ENCODE results near the gene PCSK2.

PCSK2 gene

GRCh38 chr20:17421493-17421892 lies 194.7 kb downstream of the PCSK2 start:
- Mint-ChIP-seq H3K9me3 (no peaks in the 10 kb centered on the region), H3K4me1 (ENCODE audit: low read depth) (no peaks in the 10 kb centered on the region), H3K27me3 (peaks cover 14% of the 10 kb centered on the region), H3K36me3 (ENCODE audit: low read depth) (no peaks in the 10 kb centered on the region), H3K27ac (no peak overlapping the region), H3K4me3 (no peak overlapping the region)
- DNase-seq = no peak

- Mint-ChIP-seq H3K27me3 (peaks cover 6% of the 10 kb centered on the region), H3K4me1 (ENCODE audit: low read depth) (no peaks in the 10 kb centered on the region), H3K36me3 (ENCODE audit: low read depth) (no peaks in the 10 kb centered on the region), H3K9me3 (no peaks in the 10 kb centered on the region), H3K27ac (no peak overlapping the region), H3K4me3 (no peak overlapping the region)
- no peak for DNase-seq
Observed at GRCh38 chr20:17423782-17424181, 196.9 kb downstream of the PCSK2 start.

- H3K27ac Mint-ChIP-seq = no peak overlapping the region
- H3K27me3 Mint-ChIP-seq = peaks cover 20% of the 10 kb centered on the region
- no peaks in the 10 kb centered on the region for H3K36me3 Mint-ChIP-seq (ENCODE audit: low read depth)
- H3K9me3 Mint-ChIP-seq = no peaks in the 10 kb centered on the region
- H3K4me1 Mint-ChIP-seq (ENCODE audit: low read depth) = no peaks in the 10 kb centered on the region
- no peak overlapping the region for H3K4me3 Mint-ChIP-seq
- DNase-seq = no peak
Observed at GRCh38 chr20:17427638-17428037, 200.8 kb downstream of the PCSK2 start.

- Mint-ChIP-seq H3K27ac (no peak overlapping the region), H3K36me3 (ENCODE audit: low read depth) (no peaks in the 10 kb centered on the region), H3K9me3 (no peaks in the 10 kb centered on the region), H3K27me3 (peaks cover 26% of the 10 kb centered on the region), H3K4me3 (no peak overlapping the region), H3K4me1 (ENCODE audit: low read depth) (no peaks in the 10 kb centered on the region)
- DNase-seq = no peak
Observed at GRCh38 chr20:17430125-17430950, 203.5 kb downstream of the PCSK2 start.

GRCh38 chr20:17431621-17432364 lies 205.0 kb downstream of the PCSK2 start:
- H3K4me3 Mint-ChIP-seq = no peak overlapping the region
- DNase-seq = peak; percentile 56
- no peaks in the 10 kb centered on the region for H3K36me3 Mint-ChIP-seq (ENCODE audit: low read depth)
- H3K27me3 Mint-ChIP-seq = peaks cover 26% of the 10 kb centered on the region
- H3K9me3 Mint-ChIP-seq = no peaks in the 10 kb centered on the region
- no peak overlapping the region for H3K27ac Mint-ChIP-seq
- H3K4me1 Mint-ChIP-seq (ENCODE audit: low read depth) = no peaks in the 10 kb centered on the region

GRCh38 chr20:17436664-17437063 lies 209.8 kb downstream of the PCSK2 start:
- H3K27me3 Mint-ChIP-seq = peaks cover 13% of the 10 kb centered on the region
- H3K36me3 Mint-ChIP-seq (ENCODE audit: low read depth) = no peaks in the 10 kb centered on the region

GRCh38 chr20:17437251-17437650 lies 210.4 kb downstream of the PCSK2 start:
- H3K4me1 Mint-ChIP-seq (ENCODE audit: low read depth) = no peaks in the 10 kb centered on the region
- DNase-seq = no peak
- H3K9me3 Mint-ChIP-seq = no peaks in the 10 kb centered on the region
- H3K4me3 Mint-ChIP-seq = no peak overlapping the region
- H3K36me3 Mint-ChIP-seq (ENCODE audit: low read depth) = no peaks in the 10 kb centered on the region
- peaks cover 8% of the 10 kb centered on the region for H3K27me3 Mint-ChIP-seq
- no peak overlapping the region for H3K27ac Mint-ChIP-seq

More at GRCh38 chr20:17436664-17437063, 209.8 kb downstream of the PCSK2 start:
- Mint-ChIP-seq H3K4me1 (ENCODE audit: low read depth) (no peaks in the 10 kb centered on the region), H3K9me3 (no peaks in the 10 kb centered on the region), H3K4me3 (no peak overlapping the region), H3K27ac (no peak overlapping the region)
- DNase-seq = no peak

GRCh38 chr20:17438436-17439039 lies 211.7 kb downstream of the PCSK2 start:
- Mint-ChIP-seq H3K4me3 (no peak overlapping the region), H3K9me3 (no peaks in the 10 kb centered on the region), H3K27ac (no peak overlapping the region), H3K36me3 (ENCODE audit: low read depth) (no peaks in the 10 kb centered on the region), H3K27me3 (peaks cover 9% of the 10 kb centered on the region), H3K4me1 (ENCODE audit: low read depth) (no peaks in the 10 kb centered on the region)
- no peak for DNase-seq

- no peaks in the 10 kb centered on the region for H3K36me3 Mint-ChIP-seq (ENCODE audit: low read depth)
- H3K27ac Mint-ChIP-seq = no peak overlapping the region
- no peaks in the 10 kb centered on the region for H3K4me1 Mint-ChIP-seq (ENCODE audit: low read depth)
- no peaks in the 10 kb centered on the region for H3K9me3 Mint-ChIP-seq
- no peak overlapping the region for H3K4me3 Mint-ChIP-seq
- H3K27me3 Mint-ChIP-seq = peaks cover 15% of the 10 kb centered on the region
- DNase-seq = no peak
Observed at GRCh38 chr20:17439616-17440296, 212.9 kb downstream of the PCSK2 start.

- no peak for DNase-seq
- no peaks in the 10 kb centered on the region for H3K4me1 Mint-ChIP-seq (ENCODE audit: low read depth)
- H3K27ac Mint-ChIP-seq = no peak overlapping the region
- H3K27me3 Mint-ChIP-seq = peaks cover 22% of the 10 kb centered on the region
- no peaks in the 10 kb centered on the region for H3K36me3 Mint-ChIP-seq (ENCODE audit: low read depth)
- H3K4me3 Mint-ChIP-seq = no peak overlapping the region
- H3K9me3 Mint-ChIP-seq = no peaks in the 10 kb centered on the region
Observed at GRCh38 chr20:17441745-17442144, 214.9 kb downstream of the PCSK2 start.

- Mint-ChIP-seq H3K36me3 (ENCODE audit: low read depth) (no peaks in the 10 kb centered on the region), H3K9me3 (no peaks in the 10 kb centered on the region), H3K27ac (no peak overlapping the region), H3K27me3 (peaks cover 22% of the 10 kb centered on the region), H3K4me3 (no peak overlapping the region), H3K4me1 (ENCODE audit: low read depth) (no peaks in the 10 kb centered on the region)
- no peak for DNase-seq
Observed at GRCh38 chr20:17442588-17442987, 215.7 kb downstream of the PCSK2 start.

GRCh38 chr20:17443131-17443858 lies 216.5 kb downstream of the PCSK2 start:
- DNase-seq = no peak
- Mint-ChIP-seq H3K27ac (no peak overlapping the region), H3K27me3 (peaks cover 22% of the 10 kb centered on the region), H3K36me3 (ENCODE audit: low read depth) (no peaks in the 10 kb centered on the region), H3K4me1 (ENCODE audit: low read depth) (no peaks in the 10 kb centered on the region), H3K9me3 (no peaks in the 10 kb centered on the region), H3K4me3 (no peak overlapping the region)

GRCh38 chr20:17444091-17444490 lies 217.3 kb downstream of the PCSK2 start:
- Mint-ChIP-seq H3K4me3 (no peak overlapping the region), H3K4me1 (ENCODE audit: low read depth) (no peaks in the 10 kb centered on the region), H3K27ac (no peak overlapping the region), H3K36me3 (ENCODE audit: low read depth) (no peaks in the 10 kb centered on the region), H3K9me3 (no peaks in the 10 kb centered on the region), H3K27me3 (peaks cover 22% of the 10 kb centered on the region)
- DNase-seq = no peak

- Mint-ChIP-seq H3K27ac (no peak overlapping the region), H3K36me3 (ENCODE audit: low read depth) (no peaks in the 10 kb centered on the region), H3K4me1 (ENCODE audit: low read depth) (no peaks in the 10 kb centered on the region), H3K27me3 (peaks cover 26% of the 10 kb centered on the region), H3K9me3 (no peaks in the 10 kb centered on the region), H3K4me3 (no peak overlapping the region)
- no peak for DNase-seq
Observed at GRCh38 chr20:17445543-17445942, 218.7 kb downstream of the PCSK2 start.

All from activated T-cell treated with anti-CD3 and anti-CD28 coated beads, Interleukin-2, amount 50 U/mL, for 24 hours (primary cell).